Skeletal muscle satellite cell (primary cell): ENCODE results near the gene TENT5A.

Experiments used
- H3K27me3 ChIP-seq: 2 replicates; pipeline ENCODE4 v1.7.0; 2013; ENCODE audit warnings: low read length; ENCODE audit not compliant: control insufficient read depth, insufficient read depth
- H3K36me3 ChIP-seq: 2 replicates; pipeline ENCODE4 v1.7.0; 2013; ENCODE audit warnings: mild to moderate bottlenecking, control low read depth, low read length; ENCODE audit not compliant: insufficient read depth
- H3K4me1 ChIP-seq: 2 replicates; pipeline ENCODE4 v1.7.0; 2013; ENCODE audit warnings: low read length; ENCODE audit not compliant: control insufficient read depth, insufficient read depth
- H3K4me2 ChIP-seq: 2 replicates; pipeline ENCODE4 v1.7.0; 2013; ENCODE audit warnings: mild to moderate bottlenecking, low read length
- H3K4me3 ChIP-seq: 2 replicates; pipeline ENCODE4 v1.7.0; 2013; ENCODE audit warnings: low read length
- H3K9ac ChIP-seq: 2 replicates; pipeline ENCODE4 v1.7.0; 2013; ENCODE audit warnings: mild to moderate bottlenecking, low read depth, low read length, moderate library complexity
- H3K9me3 ChIP-seq: replicated peaks from 2 replicates; pipeline ENCODE4 v1.7.0; 2013; ENCODE audit warnings: mild to moderate bottlenecking, control low read depth, low read length

TENT5A gene

GRCh38 chr6:81731814-81732213, 20.7 kb downstream of the TENT5A start:
- Histone ChIP-seq H3K36me3 (no peaks in the 10 kb centered on the region), H3K9ac (no peak overlapping the region), H3K4me1 (no peaks in the 10 kb centered on the region), H3K4me2 (no peak overlapping the region), H3K4me3 (no peak overlapping the region), H3K27me3 (no peaks in the 10 kb centered on the region), H3K9me3 (no peaks in the 10 kb centered on the region)

- Histone ChIP-seq H3K9me3 (no peaks in the 10 kb centered on the region), H3K36me3 (no peaks in the 10 kb centered on the region), H3K4me1 (no peaks in the 10 kb centered on the region), H3K4me2 (no peak overlapping the region), H3K4me3 (no peak overlapping the region), H3K9ac (no peak overlapping the region), H3K27me3 (no peaks in the 10 kb centered on the region)
Observed at GRCh38 chr6:81727876-81728517, 24.5 kb downstream of the TENT5A start.

GRCh38 chr6:81725127-81725526, 27.4 kb downstream of the TENT5A start:
- no peaks in the 10 kb centered on the region for H3K4me1 ChIP-seq
- no peaks in the 10 kb centered on the region for H3K27me3 ChIP-seq
- H3K4me3 ChIP-seq, result no peak overlapping the region
- H3K9me3 ChIP-seq, result no peaks in the 10 kb centered on the region
- H3K4me2 ChIP-seq, result no peak overlapping the region
- H3K9ac ChIP-seq, result no peak overlapping the region
- H3K36me3 ChIP-seq, result no peaks in the 10 kb centered on the region

- Histone ChIP-seq H3K9ac (no peak overlapping the region), H3K9me3 (no peaks in the 10 kb centered on the region), H3K4me3 (no peak overlapping the region), H3K4me2 (no peak overlapping the region), H3K4me1 (no peaks in the 10 kb centered on the region), H3K36me3 (no peaks in the 10 kb centered on the region), H3K27me3 (no peaks in the 10 kb centered on the region)
Observed at GRCh38 chr6:81722506-81723223, 29.8 kb downstream of the TENT5A start.

GRCh38 chr6:81720427-81720826, 32.1 kb downstream of the TENT5A start:
- Histone ChIP-seq H3K36me3 (no peaks in the 10 kb centered on the region), H3K4me1 (no peaks in the 10 kb centered on the region), H3K27me3 (no peaks in the 10 kb centered on the region), H3K9me3 (no peaks in the 10 kb centered on the region), H3K4me2 (no peak overlapping the region), H3K4me3 (no peak overlapping the region), H3K9ac (no peak overlapping the region)

DNA sequence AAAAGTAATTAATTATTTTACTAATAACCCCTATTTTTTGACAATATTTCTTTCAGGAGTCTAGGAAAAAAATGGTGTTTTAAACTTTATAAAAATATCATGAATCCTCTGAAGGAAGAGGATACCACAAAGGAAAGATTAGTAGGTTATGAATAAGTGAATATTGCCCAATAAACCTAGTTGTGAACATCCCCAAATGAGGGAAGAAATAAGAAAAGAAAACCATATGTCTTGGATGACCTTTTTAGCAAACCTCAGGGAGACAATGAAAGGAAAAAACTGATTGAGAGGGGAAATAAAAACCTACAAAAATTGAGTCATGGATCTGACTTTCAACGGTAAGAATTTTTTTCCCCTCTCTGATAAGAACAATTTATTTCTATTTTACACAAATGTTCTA, 34.4 kb downstream of the TENT5A start:
- no peaks in the 10 kb centered on the region for H3K27me3 ChIP-seq
- no peaks in the 10 kb centered on the region for H3K36me3 ChIP-seq

DNA sequence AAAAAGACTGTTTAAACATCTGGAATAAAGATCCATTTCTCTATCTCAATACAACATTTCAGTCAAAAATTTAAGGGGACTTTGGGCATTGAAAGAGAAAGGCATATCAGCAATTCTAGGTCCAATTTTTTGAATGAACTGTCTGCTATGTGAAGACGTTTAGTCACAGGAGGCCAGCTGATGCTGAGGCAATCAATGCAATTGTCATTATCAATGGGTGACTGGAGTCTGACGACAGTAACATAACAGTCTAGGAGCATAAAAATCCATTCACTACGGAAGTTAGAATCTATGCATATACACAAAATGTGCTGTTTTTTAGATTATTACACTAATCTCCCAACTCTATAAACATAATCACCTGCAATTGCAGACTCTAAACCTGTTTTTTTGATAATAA, 37.8 kb downstream of the TENT5A start:
- no peak overlapping the region for H3K4me3 ChIP-seq
- H3K36me3 ChIP-seq, result no peaks in the 10 kb centered on the region
- no peak overlapping the region for H3K9ac ChIP-seq
- no peaks in the 10 kb centered on the region for H3K4me1 ChIP-seq
- no peaks in the 10 kb centered on the region for H3K27me3 ChIP-seq
- no peaks in the 10 kb centered on the region for H3K9me3 ChIP-seq
- no peak overlapping the region for H3K4me2 ChIP-seq

More for the DNA sequence above, 34.4 kb downstream of the TENT5A start:
- Histone ChIP-seq H3K9ac (no peak overlapping the region), H3K4me1 (no peaks in the 10 kb centered on the region), H3K4me3 (no peak overlapping the region), H3K9me3 (no peaks in the 10 kb centered on the region), H3K4me2 (no peak overlapping the region)

GRCh38 chr6:81713205-81713604, 39.3 kb downstream of the TENT5A start:
- H3K4me2 ChIP-seq, result no peak overlapping the region
- no peaks in the 10 kb centered on the region for H3K9me3 ChIP-seq
- H3K9ac ChIP-seq, result no peak overlapping the region
- no peaks in the 10 kb centered on the region for H3K36me3 ChIP-seq
- no peaks in the 10 kb centered on the region for H3K4me1 ChIP-seq
- no peak overlapping the region for H3K4me3 ChIP-seq
- no peaks in the 10 kb centered on the region for H3K27me3 ChIP-seq

DNA sequence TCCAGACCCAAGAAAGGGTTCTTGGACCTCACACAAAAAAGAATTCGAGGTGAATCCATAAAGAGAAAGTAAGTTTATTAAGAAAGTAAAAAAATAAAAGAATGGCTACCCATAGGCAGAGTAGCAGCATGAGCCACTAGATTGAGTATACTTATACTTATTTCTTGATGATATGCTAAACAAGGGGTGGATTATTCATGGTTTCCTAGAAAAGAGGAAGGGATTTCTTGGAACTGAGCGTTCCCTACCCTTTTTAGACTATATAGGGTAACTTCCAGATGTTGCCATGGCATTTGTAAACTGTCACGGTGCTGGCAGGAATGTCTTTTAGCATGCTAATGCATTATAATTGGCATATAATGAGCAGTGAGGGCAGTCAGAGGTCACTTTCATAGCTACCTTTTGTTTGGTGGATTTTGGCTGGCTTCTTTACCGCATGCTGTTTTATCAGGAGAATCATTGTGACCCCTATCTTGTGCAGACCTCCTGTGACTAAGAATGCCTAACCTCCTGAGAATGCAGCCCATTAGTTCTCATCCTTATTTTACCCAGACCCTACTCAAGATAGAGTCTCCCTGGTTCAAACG, 44.3 kb downstream of the TENT5A start:
- Histone ChIP-seq H3K4me1 (no peaks in the 10 kb centered on the region), H3K9me3 (no peaks in the 10 kb centered on the region), H3K27me3 (no peaks in the 10 kb centered on the region), H3K9ac (no peak overlapping the region), H3K36me3 (no peaks in the 10 kb centered on the region), H3K4me3 (no peak overlapping the region), H3K4me2 (no peak overlapping the region)

DNA sequence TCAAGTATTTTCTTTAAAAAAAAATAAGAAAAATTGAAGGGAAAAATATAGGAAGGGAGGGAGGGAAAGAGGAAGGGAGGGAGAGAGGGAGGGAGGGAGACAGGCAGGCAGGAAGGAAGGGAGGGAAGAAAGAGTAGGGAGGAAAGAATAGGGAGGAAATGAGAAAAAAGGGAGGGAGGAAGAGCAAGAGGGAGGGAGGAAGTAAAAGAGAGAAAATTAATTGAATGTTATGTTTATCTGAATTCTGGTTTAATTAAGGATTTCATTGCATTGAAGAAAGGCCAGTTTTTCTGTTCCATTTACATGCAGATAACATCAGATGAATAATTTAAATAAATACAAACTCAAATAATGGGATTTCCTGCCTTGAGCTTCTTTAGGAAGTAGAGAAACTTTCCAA, 47.8 kb downstream of the TENT5A start:
- Histone ChIP-seq H3K36me3 (no peaks in the 10 kb centered on the region), H3K4me3 (no peak overlapping the region)

DNA sequence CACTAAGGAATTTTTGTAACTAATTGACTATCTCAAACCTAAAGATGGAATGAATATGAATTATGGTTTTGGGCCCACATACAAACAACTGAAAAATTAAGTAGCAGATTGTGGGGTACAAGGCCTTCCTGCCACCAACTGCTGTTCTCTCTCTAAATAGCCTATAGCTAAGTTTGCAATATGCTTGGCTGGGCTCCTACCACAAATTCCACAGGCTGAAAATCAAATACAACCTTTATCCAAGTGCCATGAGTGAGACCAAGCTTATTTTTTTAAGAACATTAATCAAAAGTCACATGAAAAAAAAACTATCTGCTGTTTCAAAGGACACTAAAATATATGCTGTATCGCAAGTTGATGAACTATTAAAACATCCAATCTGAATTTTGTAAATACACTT, 52.1 kb downstream of the TENT5A start:
- Histone ChIP-seq H3K9me3 (no peaks in the 10 kb centered on the region), H3K36me3 (no peaks in the 10 kb centered on the region), H3K27me3 (no peaks in the 10 kb centered on the region), H3K4me1 (no peaks in the 10 kb centered on the region), H3K4me3 (no peak overlapping the region), H3K4me2 (no peak overlapping the region), H3K9ac (no peak overlapping the region)

More for the DNA sequence above, 47.8 kb downstream of the TENT5A start:
- Histone ChIP-seq H3K4me1 (no peaks in the 10 kb centered on the region), H3K27me3 (no peaks in the 10 kb centered on the region), H3K9me3 (no peaks in the 10 kb centered on the region), H3K4me2 (no peak overlapping the region), H3K9ac (no peak overlapping the region)

DNA sequence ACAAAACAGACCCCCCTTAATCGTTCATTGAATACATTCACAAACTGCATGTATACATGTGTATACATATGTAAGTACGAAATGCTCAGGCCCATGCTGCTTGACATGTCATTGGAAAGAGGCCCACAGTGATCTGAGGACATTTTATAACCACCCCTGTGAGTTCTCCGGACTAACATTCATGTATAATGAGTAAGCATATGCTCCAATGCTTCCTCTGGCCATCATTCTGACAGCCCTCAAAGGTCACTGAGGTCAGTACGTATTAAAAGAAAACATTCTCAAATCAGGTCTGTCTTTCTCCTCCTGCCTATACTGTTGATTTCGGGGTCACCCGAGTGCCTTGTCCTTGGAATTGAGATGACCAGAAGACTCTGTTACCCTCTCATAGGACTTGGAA, 54.9 kb downstream of the TENT5A start:
- Histone ChIP-seq H3K9me3 (no peaks in the 10 kb centered on the region), H3K27me3 (no peaks in the 10 kb centered on the region), H3K4me3 (no peak overlapping the region), H3K36me3 (no peaks in the 10 kb centered on the region), H3K4me2 (no peak overlapping the region), H3K4me1 (no peaks in the 10 kb centered on the region), H3K9ac (no peak overlapping the region)
